ENCODE measurements around the gene CREB5. TPM values are rescaled to one million over a fixed set of nuclear protein-coding genes. Genes with fewer than 3 reads are reported as not detected.

Gene CREB5
- total RNA-seq, 4 donors from 2014 or later: 11.9 to 25.3 (median 14.4) TPM

- TF ChIP-seq, protein P1, sequence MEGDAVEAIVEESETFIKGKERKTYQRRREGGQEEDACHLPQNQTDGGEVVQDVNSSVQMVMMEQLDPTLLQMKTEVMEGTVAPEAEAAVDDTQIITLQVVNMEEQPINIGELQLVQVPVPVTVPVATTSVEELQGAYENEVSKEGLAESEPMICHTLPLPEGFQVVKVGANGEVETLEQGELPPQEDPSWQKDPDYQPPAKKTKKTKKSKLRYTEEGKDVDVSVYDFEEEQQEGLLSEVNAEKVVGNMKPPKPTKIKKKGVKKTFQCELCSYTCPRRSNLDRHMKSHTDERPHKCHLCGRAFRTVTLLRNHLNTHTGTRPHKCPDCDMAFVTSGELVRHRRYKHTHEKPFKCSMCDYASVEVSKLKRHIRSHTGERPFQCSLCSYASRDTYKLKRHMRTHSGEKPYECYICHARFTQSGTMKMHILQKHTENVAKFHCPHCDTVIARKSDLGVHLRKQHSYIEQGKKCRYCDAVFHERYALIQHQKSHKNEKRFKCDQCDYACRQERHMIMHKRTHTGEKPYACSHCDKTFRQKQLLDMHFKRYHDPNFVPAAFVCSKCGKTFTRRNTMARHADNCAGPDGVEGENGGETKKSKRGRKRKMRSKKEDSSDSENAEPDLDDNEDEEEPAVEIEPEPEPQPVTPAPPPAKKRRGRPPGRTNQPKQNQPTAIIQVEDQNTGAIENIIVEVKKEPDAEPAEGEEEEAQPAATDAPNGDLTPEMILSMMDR (IDR thresholded peaks at IDR 0.05; ENCODE audit: low read depth): no peak
Observed at GRCh38 chr7:28668085-28668484, 255.8 kb downstream of the CREB5 start.

DNA sequence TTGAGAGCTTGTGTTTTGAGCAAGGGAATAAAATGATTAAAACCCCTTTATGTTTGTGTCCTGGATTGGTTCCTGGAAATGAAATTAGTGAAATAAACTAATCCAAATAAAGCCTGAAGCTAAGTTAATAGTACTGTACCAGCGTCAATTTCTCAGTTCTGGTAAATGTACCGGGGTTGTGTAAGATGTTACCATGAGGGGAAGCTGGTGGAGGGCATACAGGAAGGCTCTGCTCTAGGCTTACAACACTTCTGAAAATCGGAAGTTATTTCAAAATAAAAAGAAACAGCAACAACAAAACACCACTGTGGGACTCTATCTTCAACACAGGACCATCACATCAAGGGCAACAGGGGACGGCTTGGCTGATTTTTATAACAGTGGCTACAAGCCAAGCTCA lies 257.0 kb downstream of the CREB5 start:
- TF ChIP-seq, protein P1 (IDR thresholded peaks at IDR 0.05; ENCODE audit: low read depth): no peak

GRCh38 chr7:28671526-28671925 lies 259.2 kb downstream of the CREB5 start:
- TF ChIP-seq, protein P1 (IDR thresholded peaks at IDR 0.05; ENCODE audit: low read depth): no peak

- TF ChIP-seq, protein P1 (IDR thresholded peaks at IDR 0.05; ENCODE audit: low read depth): no peak
Observed at GRCh38 chr7:28672397-28672797, 260.1 kb downstream of the CREB5 start.

DNA sequence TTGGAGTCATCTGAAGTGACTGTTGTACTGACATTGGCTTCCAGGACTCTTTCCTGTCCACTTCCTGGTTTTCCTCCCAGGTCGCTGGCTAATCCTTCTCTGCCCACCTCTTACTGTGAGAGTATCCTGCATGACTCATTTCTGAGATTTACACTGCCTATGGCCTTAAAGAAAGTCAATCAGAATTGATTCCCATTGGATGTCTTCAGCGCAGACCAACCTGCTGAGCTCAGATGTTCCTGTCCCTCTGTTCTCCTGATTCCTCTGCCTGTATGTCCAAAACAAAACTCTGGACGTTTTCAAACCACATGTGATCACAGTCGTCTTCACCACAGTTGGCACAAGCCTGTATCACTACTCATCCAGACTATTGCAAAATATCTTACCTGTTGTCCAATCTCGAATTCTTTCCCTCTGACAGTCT lies 262.1 kb downstream of the CREB5 start:
- TF ChIP-seq, protein P1 (IDR thresholded peaks at IDR 0.05; ENCODE audit: low read depth): no peak

DNA sequence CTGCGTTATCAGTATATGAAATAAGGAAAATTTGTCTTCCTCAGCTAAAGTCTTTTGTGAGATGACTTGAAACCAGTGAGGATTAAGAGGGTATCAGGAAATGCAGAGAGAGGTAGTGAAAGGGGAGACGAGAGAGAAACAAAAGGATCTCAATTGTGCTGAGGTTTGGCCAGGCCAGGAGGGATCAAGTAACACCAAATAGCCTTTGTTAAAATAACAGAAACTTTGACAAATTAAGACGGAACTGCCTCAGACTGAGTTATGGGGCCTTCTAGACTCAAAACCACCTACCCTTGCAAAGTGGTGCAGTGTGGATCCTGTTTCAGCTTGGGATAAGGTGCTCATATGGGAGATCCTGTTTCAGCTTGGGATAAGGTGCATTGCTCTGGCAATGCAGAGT lies 263.1 kb downstream of the CREB5 start:
- TF ChIP-seq, protein P1 (IDR thresholded peaks at IDR 0.05; ENCODE audit: low read depth): no peak

- TF ChIP-seq, protein P1 (IDR thresholded peaks at IDR 0.05; ENCODE audit: low read depth): no peak
Observed at GRCh38 chr7:28677668-28678067, 265.4 kb downstream of the CREB5 start.

Measured in subcutaneous adipose tissue (tissue), 4 donors.